CD4-positive, alpha-beta T cell treated with Interleukin-4 for 1 hour (primary cell): ENCODE results near the gene GPR119.
"Not testable (repeated sequence)": the region's sequence is repeated elsewhere in the genome, so short reads cannot be mapped to it uniquely, and the experiment has no call there.

ENCODE experiments used
- DNase-seq, 2 donors: peaks; one replicate each; pipeline ENCODE4 v3.0.0-alpha.2; 2020 to 2022

Gene GPR119

GRCh38 chrX:130385520-130385919 is at the start of gene GPR119:
Gene GPR119 (minus strand): TSS chrX:130385674. CDS start chrX:130385447, 227 bp downstream.
- no peak for DNase-seq

GRCh38 chrX:130429236-130429635 is 43.8 kb upstream of the GPR119 start:
- not testable (repeated sequence) for DNase-seq

- no peak for DNase-seq
Measured at GRCh38 chrX:130426531-130426930, 41.1 kb upstream of the GPR119 start.

- no peak for DNase-seq
Measured at GRCh38 chrX:130419263-130419662, 33.8 kb upstream of the GPR119 start.

- DNase-seq: no peak
Measured at GRCh38 chrX:130418740-130419139, 33.3 kb upstream of the GPR119 start.

GRCh38 chrX:130418066-130418465 is 32.6 kb upstream of the GPR119 start:
- DNase-seq: no peak

GRCh38 chrX:130416785-130417184 is 31.3 kb upstream of the GPR119 start:
- no peak for DNase-seq

GRCh38 chrX:130415201-130415600 is 29.7 kb upstream of the GPR119 start:
- no peak for DNase-seq

GRCh38 chrX:130414800-130415199 is 29.3 kb upstream of the GPR119 start:
- DNase-seq: no peak

- no peak for DNase-seq
Measured at GRCh38 chrX:130413415-130413814, 27.9 kb upstream of the GPR119 start.

GRCh38 chrX:130402208-130402684 is 16.8 kb upstream of the GPR119 start:
- DNase-seq: no peak

GRCh38 chrX:130401415-130402207 is 16.1 kb upstream of the GPR119 start, which contains the start of gene RBMX2:
Gene RBMX2 (plus strand): TSS chrX:130401987. CDS start chrX:130402033, 46 bp downstream.
- DNase-seq: peak; percentile 74 to 77

GRCh38 chrX:130395341-130395740 is 9.9 kb upstream of the GPR119 start:
- no peak for DNase-seq

GRCh38 chrX:130393451-130394074 is 8.1 kb upstream of the GPR119 start:
- no peak for DNase-seq

- DNase-seq: no peak
Measured at GRCh38 chrX:130386408-130386808, 934 bp upstream of the GPR119 start.

GRCh38 chrX:130378024-130378669 is 7.3 kb downstream of the GPR119 start:
- no peak for DNase-seq

- no peak for DNase-seq
Measured at GRCh38 chrX:130376077-130376476, 9.4 kb downstream of the GPR119 start.

- DNase-seq: not testable (repeated sequence)
Measured at GRCh38 chrX:130352050-130352449, 33.4 kb downstream of the GPR119 start.

- DNase-seq: no peak
Measured at GRCh38 chrX:130351567-130351966, 33.9 kb downstream of the GPR119 start.

- DNase-seq: no peak
Measured at GRCh38 chrX:130347321-130347720, 38.2 kb downstream of the GPR119 start.

GRCh38 chrX:130343411-130343810 is 42.1 kb downstream of the GPR119 start:
- no peak for DNase-seq

- DNase-seq: no peak
Measured at GRCh38 chrX:130340271-130340670, 45.2 kb downstream of the GPR119 start.

- DNase-seq: peak; percentile 71 to 76
Measured at GRCh38 chrX:130339408-130340222, 45.9 kb downstream of the GPR119 start, which contains the start of gene SLC25A14. Gene SLC25A14 (plus strand): TSS chrX:130339919. CDS start chrX:130340279, 360 bp downstream.
